AG04449 (cell line): ENCODE results near the gene GCC2.

Experiments used
- CTCF ChIA-PET: fragments of 350-600 bp; formaldehyde crosslinking; extraction: SDS; loops from one replicate; lab custom pipeline; 2021; ENCODE audit warnings: antibody characterized with exemption; lab: Yijun Ruan, JAX
- POLR2A ChIA-PET: fragments of 400-600, 350-600 bp; formaldehyde crosslinking; extraction: SDS; loops from one replicate; lab custom pipeline; 2020; ENCODE audit warnings: antibody characterized with exemption, inconsistent platforms; lab: Yijun Ruan, JAX
- DNase-seq: peaks from one replicate; pipeline ENCODE4 v3.0.0-alpha.2; 2010; ENCODE audit warnings: low read depth, low spot score
- H3K4me3 ChIP-seq: 2 replicates; pipeline ENCODE4 v1.5.1; 2011; ENCODE audit warnings: low read depth, mild to moderate bottlenecking, control low read depth, low read length
- TF ChIP-seq, protein P1 (sequence below): IDR thresholded peaks from one replicate; pipeline ENCODE4 v1.5.1; 2011; ENCODE audit warnings: mild to moderate bottlenecking, moderate library complexity, low read length, control low read depth, inconsistent platforms; ENCODE audit not compliant: insufficient read depth; ENCODE audit errors: missing control alignments

Gene GCC2

DNA sequence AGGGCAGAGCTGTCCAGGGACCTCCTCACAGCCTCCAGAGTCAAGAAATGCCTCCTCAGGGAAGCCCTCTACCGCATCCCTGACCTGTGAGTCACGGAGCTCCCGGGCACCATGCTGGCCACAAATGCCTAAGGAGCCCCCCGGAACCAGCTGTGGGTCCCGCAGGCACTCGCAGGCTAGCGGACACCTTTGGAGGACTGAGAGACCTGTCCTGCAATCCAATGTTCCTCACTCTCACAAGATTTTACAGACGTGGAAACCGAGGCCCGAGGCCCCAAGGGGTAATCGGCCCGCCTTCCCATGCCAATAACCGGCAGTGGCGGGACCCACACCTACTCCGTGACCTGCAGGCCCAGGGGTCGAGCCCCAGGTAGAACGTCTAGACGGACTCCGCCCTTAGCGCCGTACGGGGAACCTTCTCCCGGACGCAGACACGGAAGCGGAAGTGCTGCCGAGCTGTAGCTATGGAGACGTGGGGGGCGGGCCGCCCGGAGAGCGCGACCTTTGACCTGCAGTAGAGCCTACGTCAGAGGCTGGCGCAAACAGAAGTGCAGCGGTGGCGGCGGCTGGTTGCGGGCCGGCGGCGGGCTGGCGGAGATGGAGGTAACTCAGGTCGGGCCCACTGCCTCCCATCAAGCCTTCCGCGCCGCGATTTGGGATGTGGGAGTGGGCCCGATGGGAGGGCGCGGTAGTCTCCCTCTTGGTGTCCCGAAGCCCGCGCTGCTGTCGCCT is at the start of gene GCC2:
Gene GCC2, plus strand, starts transcription at position 529 of the 732 bp plus-strand sequence. Its CDS starts 69 bp downstream, at position 598.
- CTCF ChIA-PET = interaction anchor here (1.5 kb wide), 1 partner anchor 135 kb away, joined by 6 read pairs; no protein-coding TSS in a partner anchor
- H3K4me3 ChIP-seq = peak within 1 kb of the TSS; percentile 96
- POLR2A ChIA-PET = interaction anchor here (0.6 to 1.6 kb wide), 6 partner anchors 17 to 1475 kb away, joined by 3 to 7 read pairs (median 4); no protein-coding TSS in a partner anchor
- DNase-seq = peak; percentile 50
- TF ChIP-seq, protein P1, sequence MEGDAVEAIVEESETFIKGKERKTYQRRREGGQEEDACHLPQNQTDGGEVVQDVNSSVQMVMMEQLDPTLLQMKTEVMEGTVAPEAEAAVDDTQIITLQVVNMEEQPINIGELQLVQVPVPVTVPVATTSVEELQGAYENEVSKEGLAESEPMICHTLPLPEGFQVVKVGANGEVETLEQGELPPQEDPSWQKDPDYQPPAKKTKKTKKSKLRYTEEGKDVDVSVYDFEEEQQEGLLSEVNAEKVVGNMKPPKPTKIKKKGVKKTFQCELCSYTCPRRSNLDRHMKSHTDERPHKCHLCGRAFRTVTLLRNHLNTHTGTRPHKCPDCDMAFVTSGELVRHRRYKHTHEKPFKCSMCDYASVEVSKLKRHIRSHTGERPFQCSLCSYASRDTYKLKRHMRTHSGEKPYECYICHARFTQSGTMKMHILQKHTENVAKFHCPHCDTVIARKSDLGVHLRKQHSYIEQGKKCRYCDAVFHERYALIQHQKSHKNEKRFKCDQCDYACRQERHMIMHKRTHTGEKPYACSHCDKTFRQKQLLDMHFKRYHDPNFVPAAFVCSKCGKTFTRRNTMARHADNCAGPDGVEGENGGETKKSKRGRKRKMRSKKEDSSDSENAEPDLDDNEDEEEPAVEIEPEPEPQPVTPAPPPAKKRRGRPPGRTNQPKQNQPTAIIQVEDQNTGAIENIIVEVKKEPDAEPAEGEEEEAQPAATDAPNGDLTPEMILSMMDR = no peak

- ChIA-PET CTCF (interaction anchor here (1.0 to 1.7 kb wide), 3 partner anchors 8 to 184 kb away, joined by 3 to 9 read pairs (median 3); no protein-coding TSS in a partner anchor), POLR2A (no interaction called here)
- no peak for DNase-seq
- no peak overlapping the region for H3K4me3 ChIP-seq
- TF ChIP-seq, protein P1 = no peak
These were observed 49.5 kb upstream of the GCC2 start for GRCh38 chr2:108399479-108399878.

- no peak overlapping the region for H3K4me3 ChIP-seq
- no peak for DNase-seq
- POLR2A ChIA-PET = no interaction called here
- TF ChIP-seq, protein P1 = no peak
- CTCF ChIA-PET = no interaction called here
These were observed 47.2 kb upstream of the GCC2 start for GRCh38 chr2:108401800-108402199.

DNA sequence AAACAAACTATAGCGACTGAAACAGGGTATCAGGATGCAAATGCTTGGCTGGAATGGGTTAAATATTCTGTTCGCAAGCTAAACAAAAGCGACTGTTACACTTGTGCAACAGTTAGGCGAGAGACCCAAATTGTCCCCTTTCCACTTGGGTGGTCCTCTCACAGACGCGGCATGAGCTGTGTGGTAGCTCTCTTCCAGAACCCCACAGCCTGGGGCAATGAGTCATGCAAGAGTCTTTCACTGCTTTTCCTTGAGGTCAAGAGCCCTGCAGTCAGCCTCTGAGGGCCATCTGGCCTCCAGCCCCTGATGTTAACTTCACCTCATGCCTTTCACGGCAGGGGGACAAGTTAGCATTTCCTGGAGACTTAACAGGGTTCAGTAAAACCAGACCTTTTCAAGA is 45.5 kb upstream of the GCC2 start:
- TF ChIP-seq, protein P1 = no peak
- DNase-seq = peak; percentile 12
- H3K4me3 ChIP-seq = no peak overlapping the region
- POLR2A ChIA-PET = no interaction called here
- CTCF ChIA-PET = interaction anchor here (0.6 to 1.1 kb wide), 3 partner anchors 8 to 25 kb away, joined by 3 to 5 read pairs (median 3); no protein-coding TSS in a partner anchor

GRCh38 chr2:108404784-108405397 is 44.1 kb upstream of the GCC2 start:
- TF ChIP-seq, protein P1 = no peak
- ChIA-PET POLR2A (no interaction called here), CTCF (no interaction called here)
- no peak overlapping the region for H3K4me3 ChIP-seq
- DNase-seq = no peak
